ENCODE measurements around the gene MPPED1. TPM values are rescaled to one million over a fixed set of nuclear protein-coding genes. Genes with fewer than 3 reads are reported as not detected.

The MPPED1 gene
- total and polyA plus RNA-seq, 12 donors = 0.01 TPM; not detected in 11

DNA sequence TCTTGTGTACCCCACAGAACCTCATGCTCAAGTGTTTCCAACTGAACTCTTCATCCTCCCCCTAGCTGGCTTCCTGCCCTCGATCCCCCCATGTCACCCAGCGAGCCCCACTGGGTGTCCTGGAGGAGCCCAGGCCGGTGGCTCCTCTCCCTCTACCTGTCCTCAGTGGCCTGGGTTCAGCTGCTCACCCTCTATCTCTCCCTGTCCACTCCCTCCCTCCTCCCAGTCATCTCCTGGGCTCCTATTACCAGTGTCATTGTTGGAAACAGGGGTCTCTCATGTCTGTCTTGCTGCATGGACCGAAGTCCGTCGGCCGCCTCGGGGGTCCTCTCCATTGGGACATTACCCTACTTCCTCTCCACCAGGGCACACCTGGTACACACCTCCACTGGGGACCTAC is 12.9 kb upstream of the MPPED1 start:
- TF ChIP-seq, protein P1, sequence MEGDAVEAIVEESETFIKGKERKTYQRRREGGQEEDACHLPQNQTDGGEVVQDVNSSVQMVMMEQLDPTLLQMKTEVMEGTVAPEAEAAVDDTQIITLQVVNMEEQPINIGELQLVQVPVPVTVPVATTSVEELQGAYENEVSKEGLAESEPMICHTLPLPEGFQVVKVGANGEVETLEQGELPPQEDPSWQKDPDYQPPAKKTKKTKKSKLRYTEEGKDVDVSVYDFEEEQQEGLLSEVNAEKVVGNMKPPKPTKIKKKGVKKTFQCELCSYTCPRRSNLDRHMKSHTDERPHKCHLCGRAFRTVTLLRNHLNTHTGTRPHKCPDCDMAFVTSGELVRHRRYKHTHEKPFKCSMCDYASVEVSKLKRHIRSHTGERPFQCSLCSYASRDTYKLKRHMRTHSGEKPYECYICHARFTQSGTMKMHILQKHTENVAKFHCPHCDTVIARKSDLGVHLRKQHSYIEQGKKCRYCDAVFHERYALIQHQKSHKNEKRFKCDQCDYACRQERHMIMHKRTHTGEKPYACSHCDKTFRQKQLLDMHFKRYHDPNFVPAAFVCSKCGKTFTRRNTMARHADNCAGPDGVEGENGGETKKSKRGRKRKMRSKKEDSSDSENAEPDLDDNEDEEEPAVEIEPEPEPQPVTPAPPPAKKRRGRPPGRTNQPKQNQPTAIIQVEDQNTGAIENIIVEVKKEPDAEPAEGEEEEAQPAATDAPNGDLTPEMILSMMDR (IDR thresholded peaks at IDR 0.05) = no peak
- ATAC-seq (no peak), DNase-seq (no peak)
- Histone ChIP-seq H3K27me3 (peaks cover 0 to 33% (median 0%) of the 10 kb centered on the region in 7 donors), H3K27ac (no peak overlapping the region), H3K4me3 (no peak overlapping the region), H3K36me3 (no peaks in the 10 kb centered on the region), H3K4me1 (peaks cover 0 to 6% (median 0%) of the 10 kb centered on the region in 9 donors), H3K9me3 (peaks cover 0 to 6% (median 0%) of the 10 kb centered on the region in 11 donors)
- WGBS, 2 donors = 93% methylated on average over 8 of the region's 8 CpGs
- intact Hi-C loops (cut with DNase I) = loop anchor here in 4 of 10 donors (10.0 kb wide), 4 partner anchors 416 to 1226 kb away; partner anchors contain the start of gene EFCAB6 (in 1 of the 4)

DNA sequence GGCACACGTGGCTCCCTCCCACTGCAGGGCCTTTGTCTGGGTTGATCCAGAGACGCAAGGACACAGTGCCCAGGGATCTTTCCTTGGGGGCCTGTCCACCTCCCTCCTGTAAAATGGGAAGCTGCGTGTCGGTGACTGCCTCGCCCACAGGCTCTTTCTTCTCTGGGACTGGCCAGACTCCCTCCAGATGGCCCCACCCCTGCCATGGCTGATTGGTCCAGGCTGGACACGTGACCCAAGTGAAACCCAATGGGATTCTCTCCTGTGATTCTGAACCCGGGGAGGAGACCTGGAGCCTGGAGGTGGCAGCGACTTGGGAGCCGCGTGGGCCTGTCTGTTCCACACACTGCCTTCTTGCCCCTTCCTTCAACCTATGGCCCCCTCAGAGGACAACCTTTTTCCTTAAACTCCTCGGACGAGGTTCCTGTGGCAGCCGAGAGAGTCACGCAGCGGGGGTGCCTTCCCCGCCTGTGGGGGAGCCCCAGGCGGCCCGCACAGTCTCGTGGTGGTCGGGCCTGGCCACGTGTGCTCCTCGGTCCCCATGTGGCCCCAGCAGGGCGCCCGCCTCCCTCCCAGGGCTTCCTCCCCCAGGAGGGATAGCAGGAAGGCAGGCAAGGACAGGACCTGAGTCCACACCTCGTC is 12.4 kb upstream of the MPPED1 start:
- H3K27ac ChIP-seq = no peak overlapping the region
- peaks cover 0 to 33% (median 0%) of the 10 kb centered on the region in 7 donors for H3K27me3 ChIP-seq
- H3K4me3 ChIP-seq = no peak overlapping the region
- ATAC-seq (peak in 1 of 8 donors; percentile 14), DNase-seq (no peak)
- peaks cover 0 to 1% (median 0%) of the 10 kb centered on the region in 11 donors for H3K9me3 ChIP-seq
- intact Hi-C loops (cut with DNase I) = loop anchor here in 4 of 10 donors (10.0 kb wide), 4 partner anchors 415 to 1225 kb away; partner anchors contain the start of gene EFCAB6 (in 1 of the 4)
- TF ChIP-seq, protein P1 (IDR thresholded peaks at IDR 0.05) = no peak
- 89% methylated on average over 25 of the region's 25 CpGs for WGBS, 2 donors
- H3K36me3 ChIP-seq = no peaks in the 10 kb centered on the region
- peaks cover 0 to 6% (median 0%) of the 10 kb centered on the region in 9 donors for H3K4me1 ChIP-seq

DNA sequence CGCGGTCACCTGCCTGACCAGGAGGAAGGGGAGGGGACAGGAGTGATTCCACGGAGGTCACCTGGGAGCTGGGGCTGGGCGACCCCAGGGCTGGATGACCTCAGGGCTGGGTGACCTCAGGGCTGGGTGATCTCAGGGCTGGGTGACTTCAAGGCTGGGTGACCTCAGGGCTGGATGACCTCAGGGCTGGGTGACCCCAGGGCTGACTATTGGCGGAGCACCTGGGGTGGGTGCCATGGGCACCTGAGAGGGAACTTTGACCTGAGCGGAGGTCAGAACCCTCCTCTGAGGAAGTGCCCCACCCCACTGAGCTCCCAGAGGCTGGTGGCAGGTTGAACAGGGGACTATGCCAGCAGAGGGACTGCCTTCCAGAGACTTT is 11.8 kb upstream of the MPPED1 start:
- no peak overlapping the region for H3K4me3 ChIP-seq
- peaks cover 0 to 6% (median 0%) of the 10 kb centered on the region in 9 donors for H3K4me1 ChIP-seq
- H3K9me3 ChIP-seq = no peaks in the 10 kb centered on the region
- no peaks in the 10 kb centered on the region for H3K36me3 ChIP-seq
- peaks cover 0 to 33% (median 0%) of the 10 kb centered on the region in 7 donors for H3K27me3 ChIP-seq
- TF ChIP-seq, protein P1 (IDR thresholded peaks at IDR 0.05) = no peak
- no peak overlapping the region for H3K27ac ChIP-seq
- DNase-seq (no peak), ATAC-seq (peak in 2 of 8 donors; percentile 7 to 44)
- WGBS, 2 donors = 83 to 90% methylated on average over 6 of the region's 6 CpGs
- intact Hi-C loops (cut with DNase I) = loop anchor here in 4 of 10 donors (10.0 kb wide), 4 partner anchors 415 to 1225 kb away; partner anchors contain the start of gene EFCAB6 (in 1 of the 4)

DNA sequence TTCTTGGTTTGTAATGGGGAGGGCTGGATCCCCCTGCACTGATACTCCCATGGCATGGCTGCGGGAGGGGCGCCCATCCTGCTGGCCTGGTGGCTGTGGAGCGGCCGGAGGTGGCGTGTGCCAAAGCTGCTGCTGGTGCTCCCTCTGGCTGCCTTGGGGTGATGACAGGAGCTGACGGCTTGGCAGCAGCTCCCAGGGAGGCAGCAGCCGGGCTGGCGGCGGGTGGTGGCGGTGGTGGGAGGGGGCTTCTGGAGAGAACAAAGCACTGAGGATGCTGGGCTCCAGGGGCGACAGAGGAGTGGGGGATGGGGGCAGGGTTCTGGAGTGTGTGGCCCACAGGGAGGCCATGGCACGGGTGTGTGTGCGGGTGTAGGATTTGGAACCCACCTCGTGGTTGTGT is 11.4 kb upstream of the MPPED1 start:
- Histone ChIP-seq H3K4me1 (peaks cover 0 to 6% (median 0%) of the 10 kb centered on the region in 9 donors), H3K9me3 (no peaks in the 10 kb centered on the region), H3K4me3 (no peak overlapping the region), H3K27ac (no peak overlapping the region), H3K27me3 (peaks cover 0 to 33% (median 0%) of the 10 kb centered on the region in 7 donors), H3K36me3 (no peaks in the 10 kb centered on the region)
- intact Hi-C loops (cut with DNase I) = no loop called here
- peak; percentile 67 to 90 (median 80) for ATAC-seq
- 39 to 40% methylated on average over 13 to 14 of the region's 14 CpGs for WGBS, 2 donors
- TF ChIP-seq, protein P1 (IDR thresholded peaks at IDR 0.05) = peak in 3 of 9 donors; percentile 9 to 25 (median 24)
- peak; percentile 32 to 59 for DNase-seq

Measured in heart right ventricle (tissue), 16 donors.